Astrocyte of the cerebellum (primary cell): Measurements from ENCODE around the gene SCO2.

Experiments used
- DNase-seq: peaks from one replicate; pipeline ENCODE4 v3.0.0-alpha.2; 2011; ENCODE audit warnings: low read depth
- H3K4me3 ChIP-seq: 2 replicates; pipeline ENCODE4 v1.5.1; 2011; ENCODE audit warnings: mild to moderate bottlenecking, low read depth, low read length, moderate library complexity
- in situ Hi-C: cut with HindIII; loops from 2 replicates; pipeline ENCODE4 v1.10.0; 2017; ENCODE audit warnings: low sequenced_read_pairs
- TF ChIP-seq, protein P1 (sequence below): IDR thresholded peaks from 2 replicates; pipeline ENCODE4 v1.5.1; 2012; ENCODE audit warnings: low read length, low read depth, moderate library complexity, mild to moderate bottlenecking; ENCODE audit errors: missing control alignments

SCO2 gene

DNA sequence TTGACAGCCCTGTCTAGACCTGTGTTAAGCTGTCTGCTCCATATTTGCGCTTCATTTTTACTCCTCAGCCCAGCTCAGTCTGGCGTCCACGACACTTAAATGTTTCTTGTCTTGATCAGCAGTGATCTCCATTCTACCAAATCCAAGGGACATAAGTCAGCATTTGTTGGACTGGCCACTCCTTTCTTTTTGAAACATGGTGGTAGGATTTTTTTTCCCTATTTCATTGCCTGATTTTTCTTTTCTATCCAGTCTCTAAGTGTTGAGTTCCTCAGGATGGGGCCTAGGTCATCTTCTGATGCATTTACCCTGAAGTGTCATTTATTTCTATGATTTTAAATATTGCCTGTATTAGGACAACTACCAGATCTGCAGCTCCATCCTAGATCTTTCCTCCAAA, 16.5 kb downstream of the SCO2 start:
- DNase-seq, result no peak
- in situ Hi-C loops, result no loop called here
- TF ChIP-seq, protein P1, sequence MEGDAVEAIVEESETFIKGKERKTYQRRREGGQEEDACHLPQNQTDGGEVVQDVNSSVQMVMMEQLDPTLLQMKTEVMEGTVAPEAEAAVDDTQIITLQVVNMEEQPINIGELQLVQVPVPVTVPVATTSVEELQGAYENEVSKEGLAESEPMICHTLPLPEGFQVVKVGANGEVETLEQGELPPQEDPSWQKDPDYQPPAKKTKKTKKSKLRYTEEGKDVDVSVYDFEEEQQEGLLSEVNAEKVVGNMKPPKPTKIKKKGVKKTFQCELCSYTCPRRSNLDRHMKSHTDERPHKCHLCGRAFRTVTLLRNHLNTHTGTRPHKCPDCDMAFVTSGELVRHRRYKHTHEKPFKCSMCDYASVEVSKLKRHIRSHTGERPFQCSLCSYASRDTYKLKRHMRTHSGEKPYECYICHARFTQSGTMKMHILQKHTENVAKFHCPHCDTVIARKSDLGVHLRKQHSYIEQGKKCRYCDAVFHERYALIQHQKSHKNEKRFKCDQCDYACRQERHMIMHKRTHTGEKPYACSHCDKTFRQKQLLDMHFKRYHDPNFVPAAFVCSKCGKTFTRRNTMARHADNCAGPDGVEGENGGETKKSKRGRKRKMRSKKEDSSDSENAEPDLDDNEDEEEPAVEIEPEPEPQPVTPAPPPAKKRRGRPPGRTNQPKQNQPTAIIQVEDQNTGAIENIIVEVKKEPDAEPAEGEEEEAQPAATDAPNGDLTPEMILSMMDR, result no peak
- H3K4me3 ChIP-seq, result peak overlapping the region; percentile 66

- in situ Hi-C loops, result no loop called here
- TF ChIP-seq, protein P1, result no peak
- DNase-seq, result peak; percentile 89
- H3K4me3 ChIP-seq, result peak within 1 kb of the TSS; percentile 97
Measured at GRCh38 chr22:50507991-50508884, 17.2 kb downstream of the SCO2 start, which contains the start of gene NCAPH2. Gene NCAPH2, plus strand, starts transcription at chr22:50508224. Its CDS starts 114 bp downstream, at chr22:50508338.

- H3K4me3 ChIP-seq, result peak within 1 kb of the TSS; percentile 97
- TF ChIP-seq, protein P1, result no peak
- no peak for DNase-seq
- in situ Hi-C loops, result no loop called here
Measured at GRCh38 chr22:50507421-50507990, 17.9 kb downstream of the SCO2 start, which contains the start of gene LMF2. Gene LMF2, minus strand, starts transcription at chr22:50507702. Its CDS starts 27 bp downstream, at chr22:50507675.

DNA sequence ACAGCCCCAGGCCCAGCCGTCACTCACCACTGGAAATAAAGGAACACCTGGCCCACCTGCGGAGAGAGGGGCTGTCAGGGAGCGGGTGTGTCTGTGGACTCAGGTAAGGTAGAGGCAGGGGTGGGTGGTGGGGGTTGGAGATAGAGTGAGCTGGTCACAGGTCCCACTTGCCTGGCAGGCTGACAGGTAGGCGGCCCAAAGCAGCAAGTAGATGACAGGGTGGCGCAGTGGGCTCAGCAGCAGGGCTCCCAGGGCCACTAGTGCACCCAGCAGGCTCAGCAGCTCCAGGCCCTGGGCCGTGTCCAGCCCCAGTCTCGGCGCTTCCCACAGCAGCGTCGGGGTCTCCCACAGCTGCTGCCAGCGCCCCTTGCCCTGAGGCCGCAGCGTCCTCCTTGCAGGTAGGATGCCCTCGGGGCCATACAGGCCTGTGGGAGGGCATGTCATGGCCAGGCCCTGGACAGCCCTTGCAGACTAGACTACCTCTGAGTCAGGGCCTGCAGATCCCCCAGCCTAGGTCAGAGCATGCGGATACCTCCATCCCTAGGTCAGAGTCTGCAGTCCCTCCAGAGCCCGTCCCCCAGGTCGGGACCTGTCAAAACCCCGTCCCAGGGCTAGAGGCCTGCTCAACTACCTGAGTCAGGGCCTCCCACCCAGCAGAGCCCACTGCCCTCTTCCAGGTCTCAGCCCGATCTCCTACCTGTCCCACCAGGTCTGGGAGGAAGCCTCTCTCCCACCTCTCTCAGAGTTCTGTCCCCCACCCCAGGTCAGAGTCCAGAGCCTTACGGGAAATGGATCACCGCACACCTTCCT, 18.6 kb downstream of the SCO2 start:
- H3K4me3 ChIP-seq, result peak overlapping the region; percentile 97
- no peak for DNase-seq

DNA sequence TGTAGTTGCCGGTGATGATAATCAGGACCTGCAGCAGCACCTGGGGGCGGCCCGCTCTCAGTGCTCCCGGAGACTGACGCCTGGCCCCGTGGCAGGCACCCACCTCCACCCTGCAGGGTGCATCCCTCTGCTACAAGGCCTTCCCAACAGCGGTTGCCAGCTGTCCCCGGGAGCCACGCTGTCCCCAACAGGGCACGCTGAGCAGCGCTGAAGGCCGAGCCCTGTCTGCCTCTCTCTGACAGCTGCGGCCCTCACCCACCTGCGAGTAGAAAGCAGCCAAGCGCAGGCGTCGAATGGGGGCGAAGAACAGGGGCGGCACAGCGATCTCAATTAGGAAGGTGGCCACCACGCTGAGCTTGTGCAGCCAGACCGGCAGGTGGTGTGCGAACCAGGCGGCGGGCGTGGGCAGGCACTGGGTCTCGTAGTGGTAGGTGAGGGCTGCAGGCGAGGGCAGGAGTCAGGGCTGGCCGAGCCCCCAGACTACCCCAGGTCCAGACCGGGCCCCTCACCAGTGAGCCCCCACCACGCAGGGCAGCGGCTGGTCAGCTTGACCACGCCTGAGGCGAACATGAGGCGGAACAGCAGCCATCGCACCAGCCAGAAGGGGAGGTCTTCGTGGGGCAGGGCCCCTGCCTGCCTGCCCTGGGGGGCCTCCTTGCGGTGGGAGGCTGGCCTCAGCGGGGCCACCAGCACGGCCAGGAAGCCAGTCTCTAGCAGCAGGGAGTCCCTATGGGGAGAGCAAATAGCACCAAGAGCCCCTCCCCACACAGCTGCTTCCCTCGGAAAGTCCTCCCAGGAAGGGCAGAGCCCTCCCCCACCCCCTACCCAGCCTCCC, 19.4 kb downstream of the SCO2 start:
- in situ Hi-C loops, result no loop called here
- TF ChIP-seq, protein P1, result no peak
- peak overlapping the region; percentile 97 for H3K4me3 ChIP-seq
- no peak for DNase-seq

More for the DNA sequence above, 18.6 kb downstream of the SCO2 start:
- TF ChIP-seq, protein P1, result no peak
- in situ Hi-C loops, result no loop called here
